OCI-LY1 (cell line): ENCODE measurements around the gene ATG5.

Source experiments
- EZH2 ChIP-seq: fragments of 200-600 bp; sonication (generic), shearing (Covaris generic); IDR thresholded peaks from 2 replicates; pipeline ENCODE4 v1.8.0; 2017; ENCODE audit warnings: borderline replicate concordance, mixed run types, mild to moderate bottlenecking, antibody characterized with exemption, low read length, moderate library complexity, mixed read lengths
- TF ChIP-seq, protein P1 (sequence below): fragments of 200-600 bp; sonication (generic), shearing (Covaris generic); IDR thresholded peaks from 2 replicates; pipeline ENCODE4 v1.5.1; 2017; ENCODE audit warnings: mild to moderate bottlenecking, antibody characterized with exemption, low read length, moderate library complexity, mixed read lengths

DNA sequence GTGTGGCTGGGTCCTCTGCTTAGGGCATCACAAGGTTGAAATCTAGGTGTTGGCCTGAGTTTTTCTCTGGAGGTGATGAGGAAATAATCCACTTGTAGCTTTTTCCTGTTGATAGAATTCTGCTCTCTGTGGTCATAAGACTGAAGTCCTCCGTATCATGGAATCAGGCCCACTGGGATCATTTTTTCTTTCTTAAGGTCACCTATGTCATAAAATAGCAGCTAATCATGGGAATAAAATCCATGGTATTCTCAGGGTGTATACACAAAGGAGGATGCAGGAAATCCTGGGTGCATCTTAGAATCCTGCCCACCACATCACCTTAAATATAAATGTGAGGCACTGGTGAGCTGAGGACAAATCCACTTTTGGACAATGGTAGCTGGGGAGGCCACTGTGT lies 166.7 kb downstream of the ATG5 start:
- TF ChIP-seq, protein P1, sequence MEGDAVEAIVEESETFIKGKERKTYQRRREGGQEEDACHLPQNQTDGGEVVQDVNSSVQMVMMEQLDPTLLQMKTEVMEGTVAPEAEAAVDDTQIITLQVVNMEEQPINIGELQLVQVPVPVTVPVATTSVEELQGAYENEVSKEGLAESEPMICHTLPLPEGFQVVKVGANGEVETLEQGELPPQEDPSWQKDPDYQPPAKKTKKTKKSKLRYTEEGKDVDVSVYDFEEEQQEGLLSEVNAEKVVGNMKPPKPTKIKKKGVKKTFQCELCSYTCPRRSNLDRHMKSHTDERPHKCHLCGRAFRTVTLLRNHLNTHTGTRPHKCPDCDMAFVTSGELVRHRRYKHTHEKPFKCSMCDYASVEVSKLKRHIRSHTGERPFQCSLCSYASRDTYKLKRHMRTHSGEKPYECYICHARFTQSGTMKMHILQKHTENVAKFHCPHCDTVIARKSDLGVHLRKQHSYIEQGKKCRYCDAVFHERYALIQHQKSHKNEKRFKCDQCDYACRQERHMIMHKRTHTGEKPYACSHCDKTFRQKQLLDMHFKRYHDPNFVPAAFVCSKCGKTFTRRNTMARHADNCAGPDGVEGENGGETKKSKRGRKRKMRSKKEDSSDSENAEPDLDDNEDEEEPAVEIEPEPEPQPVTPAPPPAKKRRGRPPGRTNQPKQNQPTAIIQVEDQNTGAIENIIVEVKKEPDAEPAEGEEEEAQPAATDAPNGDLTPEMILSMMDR: no peak
- TF ChIP-seq EZH2: no peak
